ENCODE data around the gene CTSW.
A peak's percentile ranks its signal among the peaks of the same experiment; 100 is the strongest.

Gene CTSW

DNA sequence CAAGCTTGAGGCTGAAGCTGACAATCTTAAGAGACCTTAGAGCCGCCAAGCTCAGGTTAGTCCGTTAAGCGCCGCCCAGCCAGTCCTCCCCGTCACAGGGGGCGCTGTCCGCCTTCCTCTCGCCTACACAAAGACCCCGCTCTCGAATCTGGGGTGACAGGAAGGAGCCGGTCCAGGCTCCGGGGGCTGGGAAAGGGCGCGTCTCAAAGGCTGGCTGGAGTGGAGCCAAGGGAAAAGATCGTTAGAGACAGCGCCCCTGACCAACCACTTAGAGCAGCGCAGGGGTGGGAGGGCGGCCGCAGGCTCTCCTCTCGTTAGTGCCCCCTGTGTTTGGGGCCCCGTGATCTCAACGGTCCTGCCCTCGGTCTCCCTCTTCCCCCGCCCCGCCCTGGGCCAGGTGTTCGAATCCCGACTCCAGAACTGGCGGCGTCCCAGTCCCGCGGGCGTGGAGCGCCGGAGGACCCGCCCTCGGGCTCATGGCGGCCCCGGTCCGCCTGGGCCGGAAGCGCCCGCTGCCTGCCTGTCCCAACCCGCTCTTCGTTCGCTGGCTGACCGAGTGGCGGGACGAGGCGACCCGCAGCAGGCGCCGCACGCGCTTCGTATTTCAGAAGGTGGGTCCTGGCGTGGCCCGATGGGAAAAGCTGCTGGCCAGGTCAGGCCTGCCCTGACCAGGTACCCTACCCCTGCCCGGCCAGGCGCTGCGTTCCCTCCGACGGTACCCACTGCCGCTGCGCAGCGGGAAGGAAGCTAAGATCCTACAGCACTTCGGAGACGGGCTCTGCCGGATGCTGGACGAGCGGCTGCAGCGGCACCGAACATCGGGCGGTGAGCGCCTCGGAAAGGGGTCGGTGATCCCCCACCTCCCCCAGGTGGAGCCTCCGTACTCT, 19.1 kb upstream of the CTSW start, which contains the start of gene MUS81:
MUS81 (plus strand) TSS at position 156 of the 887 bp plus-strand sequence; CDS start at position 477, 321 bp downstream.
- peak; percentile 99 for DNase-seq
- Histone ChIP-seq H3K4me3 (peak within 1 kb of the TSS; percentile 84 to 99), H3K27ac (peak within 1 kb of the TSS; percentile 97 to 98), H3K4me1 (peaks cover 0 to 42% (median 34%) of the 10 kb centered on the region in 4 donors), H3K9me3 (no peaks in the 10 kb centered on the region), H3K27me3 (no peaks in the 10 kb centered on the region), H3K36me3 (peaks cover 40 to 46% (median 41%) of the 10 kb centered on the region in 3 donors)
- intact Hi-C loops (cut with DNase I; ENCODE audit: low total_unique reads), result no loop called here
- TF ChIP-seq, protein P1, sequence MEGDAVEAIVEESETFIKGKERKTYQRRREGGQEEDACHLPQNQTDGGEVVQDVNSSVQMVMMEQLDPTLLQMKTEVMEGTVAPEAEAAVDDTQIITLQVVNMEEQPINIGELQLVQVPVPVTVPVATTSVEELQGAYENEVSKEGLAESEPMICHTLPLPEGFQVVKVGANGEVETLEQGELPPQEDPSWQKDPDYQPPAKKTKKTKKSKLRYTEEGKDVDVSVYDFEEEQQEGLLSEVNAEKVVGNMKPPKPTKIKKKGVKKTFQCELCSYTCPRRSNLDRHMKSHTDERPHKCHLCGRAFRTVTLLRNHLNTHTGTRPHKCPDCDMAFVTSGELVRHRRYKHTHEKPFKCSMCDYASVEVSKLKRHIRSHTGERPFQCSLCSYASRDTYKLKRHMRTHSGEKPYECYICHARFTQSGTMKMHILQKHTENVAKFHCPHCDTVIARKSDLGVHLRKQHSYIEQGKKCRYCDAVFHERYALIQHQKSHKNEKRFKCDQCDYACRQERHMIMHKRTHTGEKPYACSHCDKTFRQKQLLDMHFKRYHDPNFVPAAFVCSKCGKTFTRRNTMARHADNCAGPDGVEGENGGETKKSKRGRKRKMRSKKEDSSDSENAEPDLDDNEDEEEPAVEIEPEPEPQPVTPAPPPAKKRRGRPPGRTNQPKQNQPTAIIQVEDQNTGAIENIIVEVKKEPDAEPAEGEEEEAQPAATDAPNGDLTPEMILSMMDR (IDR thresholded peaks at IDR 0.05), result peak; percentile 83 to 85

DNA sequence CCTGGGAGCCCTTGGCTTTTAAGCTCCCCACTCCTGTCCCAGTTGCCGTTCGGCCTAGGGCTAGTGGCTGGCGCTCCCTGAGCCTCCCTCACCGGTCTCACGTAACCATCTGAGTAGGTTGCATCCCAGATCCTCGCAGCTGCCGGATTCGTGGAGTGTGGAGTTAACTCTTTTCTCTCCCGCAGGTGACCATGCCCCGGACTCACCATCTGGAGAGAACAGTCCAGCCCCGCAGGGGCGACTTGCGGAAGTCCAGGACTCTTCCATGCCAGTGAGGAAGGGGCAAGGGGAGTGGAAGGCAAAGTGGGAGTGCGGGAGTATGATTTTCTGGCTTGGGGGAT, 18.5 kb upstream of the CTSW start:
- intact Hi-C loops (cut with DNase I; ENCODE audit: low total_unique reads), result no loop called here
- TF ChIP-seq, protein P1 (IDR thresholded peaks at IDR 0.05), result no peak
- Histone ChIP-seq H3K4me1 (peaks cover 0 to 36% (median 28%) of the 10 kb centered on the region in 4 donors), H3K36me3 (peaks cover 38 to 46% (median 41%) of the 10 kb centered on the region in 3 donors), H3K9me3 (no peaks in the 10 kb centered on the region), H3K27me3 (no peaks in the 10 kb centered on the region), H3K27ac (peak overlapping the region; percentile 97 to 98), H3K4me3 (peak overlapping the region; percentile 84 to 99)
- DNase-seq, result peak in 1 of 2 donors; percentile 20

DNA sequence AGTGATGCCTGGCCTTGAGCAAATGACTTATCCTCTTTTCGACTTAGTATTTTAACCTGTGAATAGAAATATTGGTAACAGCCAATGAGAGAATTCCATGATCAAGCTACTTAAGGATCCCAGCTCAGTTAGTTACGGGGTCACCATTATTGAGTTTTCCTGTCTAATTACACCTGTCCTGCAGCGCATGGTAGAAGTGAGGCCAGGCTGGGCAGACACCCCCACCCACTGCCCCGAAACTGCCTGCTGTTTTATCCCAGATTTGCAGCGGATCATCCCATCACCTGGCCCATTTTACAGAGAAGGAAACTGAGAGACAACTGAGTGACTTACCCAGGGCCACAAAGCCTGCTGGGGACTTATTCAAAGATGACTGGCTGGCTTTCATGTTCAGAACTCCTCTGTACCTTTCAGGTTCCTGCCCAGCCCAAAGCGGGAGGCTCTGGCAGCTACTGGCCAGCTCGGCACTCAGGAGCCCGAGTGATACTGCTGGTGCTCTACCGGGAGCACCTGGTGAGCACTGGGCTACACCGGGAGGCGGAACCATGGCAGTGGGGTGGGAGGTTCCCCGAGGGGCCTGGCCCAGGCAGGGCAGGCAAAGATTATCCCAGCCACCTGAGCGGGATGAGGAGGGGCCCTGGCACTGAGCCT, 18.0 kb upstream of the CTSW start:
- DNase-seq, result peak in 1 of 2 donors; percentile 61
- TF ChIP-seq, protein P1 (IDR thresholded peaks at IDR 0.05), result no peak
- H3K4me1 ChIP-seq, result peaks cover 0 to 31% (median 23%) of the 10 kb centered on the region in 4 donors
- peak overlapping the region; percentile 84 to 99 for H3K4me3 ChIP-seq
- peak overlapping the region; percentile 97 to 98 for H3K27ac ChIP-seq
- no peaks in the 10 kb centered on the region for H3K27me3 ChIP-seq
- H3K9me3 ChIP-seq, result no peaks in the 10 kb centered on the region
- H3K36me3 ChIP-seq, result peaks cover 38 to 49% (median 45%) of the 10 kb centered on the region in 3 donors
- intact Hi-C loops (cut with DNase I; ENCODE audit: low total_unique reads), result no loop called here

GRCh38 chr11:65862191-65862735, 17.4 kb upstream of the CTSW start:
- intact Hi-C loops (cut with DNase I; ENCODE audit: low total_unique reads), result no loop called here

More at GRCh38 chr11:65862191-65862735, 17.4 kb upstream of the CTSW start:
- Histone ChIP-seq H3K27me3 (no peaks in the 10 kb centered on the region), H3K4me3 (peak overlapping the region in 1 of 2 donors; percentile 84), H3K4me1 (peaks cover 0 to 29% (median 22%) of the 10 kb centered on the region in 4 donors), H3K36me3 (peaks cover 38 to 55% (median 49%) of the 10 kb centered on the region in 3 donors), H3K9me3 (no peaks in the 10 kb centered on the region), H3K27ac (peak overlapping the region; percentile 97 to 98)
- DNase-seq, result peak; percentile 18 to 68
- TF ChIP-seq, protein P1 (IDR thresholded peaks at IDR 0.05), result no peak

All from tibial artery (tissue), 4 donors.